ENCODE measurements around the gene LIMS1. TPM values are rescaled to one million over a fixed set of nuclear protein-coding genes. Genes with fewer than 3 reads are reported as not detected.

The LIMS1 gene
- total and polyA plus RNA-seq, 2 of the 13 experiments (the other 11 are each of a cell fraction or from before 2014, with no cell fraction given), result 38.3 to 49.6 TPM

DNA sequence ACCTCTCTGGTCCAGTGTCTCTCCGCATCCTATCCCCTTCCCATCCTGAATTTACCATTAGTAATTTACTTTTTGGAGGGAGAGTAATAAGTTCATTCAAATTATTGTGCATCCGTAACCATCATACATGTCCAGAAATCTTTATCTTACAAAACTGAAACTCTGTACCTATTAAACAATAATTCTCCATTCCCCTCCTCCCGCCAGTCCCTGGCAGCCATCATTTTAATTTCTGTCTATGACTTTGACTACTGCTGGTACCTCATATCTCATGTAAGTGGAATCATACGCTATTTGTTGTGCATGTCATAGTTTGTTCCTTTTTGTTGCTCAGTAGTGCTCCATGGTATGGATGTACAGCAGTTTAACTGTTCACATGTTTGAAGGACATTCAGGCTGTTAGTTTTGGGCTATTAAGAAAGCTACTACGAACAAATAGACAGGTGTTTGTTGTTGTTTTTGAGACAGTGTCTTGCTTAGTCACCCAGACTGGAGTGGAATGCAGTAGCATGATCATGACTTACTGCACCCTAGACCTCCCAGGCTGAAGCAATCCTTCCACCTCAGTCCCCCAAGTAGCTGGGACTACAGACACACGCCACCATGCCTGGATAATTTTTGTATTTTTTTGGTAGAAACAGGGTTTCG is 2.0 kb downstream of the LIMS1 start (continued):
- TF ChIP-seq ZNF775 (CRISPR knock-in tag; IDR thresholded peaks at IDR 0.05; ENCODE audit: borderline replicate concordance) (no peak), PCBP2 (optimal IDR thresholded peaks at IDR 0.05; ENCODE audit: low read depth, low read length, poor library complexity, severe bottlenecking) (no peak), ONECUT2 (CRISPR knock-in tag; IDR thresholded peaks at IDR 0.05) (no peak), MTA1 (CRISPR knock-in tag; IDR thresholded peaks at IDR 0.05; ENCODE audit: borderline replicate concordance) (no peak), ZNF883 (CRISPR knock-in tag; IDR thresholded peaks at IDR 0.05; ENCODE audit: not compliant biosample characterization) (no peak), RARA (CRISPR knock-in tag; IDR thresholded peaks at IDR 0.05) (0 out of 2 replicates have a peak, but pooled peaks have one; percentile 29), CEBPB (IDR thresholded peaks at IDR 0.05; ENCODE audit: borderline replicate concordance, low read depth, low read length) (0 out of 2 replicates have a peak, but pooled peaks have one; percentile 45), HMG20A (CRISPR knock-in tag; IDR thresholded peaks at IDR 0.05; ENCODE audit: borderline replicate concordance) (no peak), ZNF253 (CRISPR knock-in tag; IDR thresholded peaks at IDR 0.05; ENCODE audit: borderline replicate concordance) (no peak)
- TF ChIP-seq, protein P1, sequence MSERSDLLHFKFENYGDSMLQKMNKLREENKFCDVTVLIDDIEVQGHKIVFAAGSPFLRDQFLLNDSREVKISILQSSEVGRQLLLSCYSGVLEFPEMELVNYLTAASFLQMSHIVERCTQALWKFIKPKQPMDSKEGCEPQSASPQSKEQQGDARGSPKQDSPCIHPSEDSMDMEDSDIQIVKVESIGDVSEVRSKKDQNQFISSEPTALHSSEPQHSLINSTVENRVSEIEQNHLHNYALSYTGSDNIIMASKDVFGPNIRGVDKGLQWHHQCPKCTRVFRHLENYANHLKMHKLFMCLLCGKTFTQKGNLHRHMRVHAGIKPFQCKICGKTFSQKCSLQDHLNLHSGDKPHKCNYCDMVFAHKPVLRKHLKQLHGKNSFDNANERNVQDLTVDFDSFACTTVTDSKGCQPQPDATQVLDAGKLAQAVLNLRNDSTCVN (CRISPR knock-in tag; IDR thresholded peaks at IDR 0.05; ENCODE audit: borderline replicate concordance), result no peak
- TF ChIP-seq, protein P2, sequence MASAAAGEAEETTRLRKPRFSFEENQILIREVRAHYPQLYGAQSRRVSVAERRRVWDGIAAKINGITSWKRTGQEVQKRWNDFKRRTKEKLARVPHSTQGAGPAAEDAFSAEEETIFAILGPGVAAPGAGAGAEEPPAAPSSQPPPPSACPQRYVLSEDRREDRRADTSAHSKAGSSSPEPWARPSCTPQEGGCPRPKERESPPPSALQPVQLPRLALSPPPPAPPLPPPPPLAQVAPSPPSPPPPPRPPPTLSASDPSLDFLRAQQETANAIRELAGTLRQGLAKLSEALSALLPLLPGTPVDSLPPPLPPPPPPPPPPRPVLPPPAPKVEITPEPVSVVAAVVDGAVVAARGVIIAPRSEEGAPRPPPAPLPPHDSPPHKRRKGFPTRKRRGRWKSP (CRISPR knock-in tag; IDR thresholded peaks at IDR 0.05), result no peak
- TF ChIP-seq, protein P3, sequence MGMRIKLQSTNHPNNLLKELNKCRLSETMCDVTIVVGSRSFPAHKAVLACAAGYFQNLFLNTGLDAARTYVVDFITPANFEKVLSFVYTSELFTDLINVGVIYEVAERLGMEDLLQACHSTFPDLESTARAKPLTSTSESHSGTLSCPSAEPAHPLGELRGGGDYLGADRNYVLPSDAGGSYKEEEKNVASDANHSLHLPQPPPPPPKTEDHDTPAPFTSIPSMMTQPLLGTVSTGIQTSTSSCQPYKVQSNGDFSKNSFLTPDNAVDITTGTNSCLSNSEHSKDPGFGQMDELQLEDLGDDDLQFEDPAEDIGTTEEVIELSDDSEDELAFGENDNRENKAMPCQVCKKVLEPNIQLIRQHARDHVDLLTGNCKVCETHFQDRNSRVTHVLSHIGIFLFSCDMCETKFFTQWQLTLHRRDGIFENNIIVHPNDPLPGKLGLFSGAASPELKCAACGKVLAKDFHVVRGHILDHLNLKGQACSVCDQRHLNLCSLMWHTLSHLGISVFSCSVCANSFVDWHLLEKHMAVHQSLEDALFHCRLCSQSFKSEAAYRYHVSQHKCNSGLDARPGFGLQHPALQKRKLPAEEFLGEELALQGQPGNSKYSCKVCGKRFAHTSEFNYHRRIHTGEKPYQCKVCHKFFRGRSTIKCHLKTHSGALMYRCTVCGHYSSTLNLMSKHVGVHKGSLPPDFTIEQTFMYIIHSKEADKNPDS (CRISPR knock-in tag; IDR thresholded peaks at IDR 0.05), result no peak
- TF ChIP-seq, protein P4, sequence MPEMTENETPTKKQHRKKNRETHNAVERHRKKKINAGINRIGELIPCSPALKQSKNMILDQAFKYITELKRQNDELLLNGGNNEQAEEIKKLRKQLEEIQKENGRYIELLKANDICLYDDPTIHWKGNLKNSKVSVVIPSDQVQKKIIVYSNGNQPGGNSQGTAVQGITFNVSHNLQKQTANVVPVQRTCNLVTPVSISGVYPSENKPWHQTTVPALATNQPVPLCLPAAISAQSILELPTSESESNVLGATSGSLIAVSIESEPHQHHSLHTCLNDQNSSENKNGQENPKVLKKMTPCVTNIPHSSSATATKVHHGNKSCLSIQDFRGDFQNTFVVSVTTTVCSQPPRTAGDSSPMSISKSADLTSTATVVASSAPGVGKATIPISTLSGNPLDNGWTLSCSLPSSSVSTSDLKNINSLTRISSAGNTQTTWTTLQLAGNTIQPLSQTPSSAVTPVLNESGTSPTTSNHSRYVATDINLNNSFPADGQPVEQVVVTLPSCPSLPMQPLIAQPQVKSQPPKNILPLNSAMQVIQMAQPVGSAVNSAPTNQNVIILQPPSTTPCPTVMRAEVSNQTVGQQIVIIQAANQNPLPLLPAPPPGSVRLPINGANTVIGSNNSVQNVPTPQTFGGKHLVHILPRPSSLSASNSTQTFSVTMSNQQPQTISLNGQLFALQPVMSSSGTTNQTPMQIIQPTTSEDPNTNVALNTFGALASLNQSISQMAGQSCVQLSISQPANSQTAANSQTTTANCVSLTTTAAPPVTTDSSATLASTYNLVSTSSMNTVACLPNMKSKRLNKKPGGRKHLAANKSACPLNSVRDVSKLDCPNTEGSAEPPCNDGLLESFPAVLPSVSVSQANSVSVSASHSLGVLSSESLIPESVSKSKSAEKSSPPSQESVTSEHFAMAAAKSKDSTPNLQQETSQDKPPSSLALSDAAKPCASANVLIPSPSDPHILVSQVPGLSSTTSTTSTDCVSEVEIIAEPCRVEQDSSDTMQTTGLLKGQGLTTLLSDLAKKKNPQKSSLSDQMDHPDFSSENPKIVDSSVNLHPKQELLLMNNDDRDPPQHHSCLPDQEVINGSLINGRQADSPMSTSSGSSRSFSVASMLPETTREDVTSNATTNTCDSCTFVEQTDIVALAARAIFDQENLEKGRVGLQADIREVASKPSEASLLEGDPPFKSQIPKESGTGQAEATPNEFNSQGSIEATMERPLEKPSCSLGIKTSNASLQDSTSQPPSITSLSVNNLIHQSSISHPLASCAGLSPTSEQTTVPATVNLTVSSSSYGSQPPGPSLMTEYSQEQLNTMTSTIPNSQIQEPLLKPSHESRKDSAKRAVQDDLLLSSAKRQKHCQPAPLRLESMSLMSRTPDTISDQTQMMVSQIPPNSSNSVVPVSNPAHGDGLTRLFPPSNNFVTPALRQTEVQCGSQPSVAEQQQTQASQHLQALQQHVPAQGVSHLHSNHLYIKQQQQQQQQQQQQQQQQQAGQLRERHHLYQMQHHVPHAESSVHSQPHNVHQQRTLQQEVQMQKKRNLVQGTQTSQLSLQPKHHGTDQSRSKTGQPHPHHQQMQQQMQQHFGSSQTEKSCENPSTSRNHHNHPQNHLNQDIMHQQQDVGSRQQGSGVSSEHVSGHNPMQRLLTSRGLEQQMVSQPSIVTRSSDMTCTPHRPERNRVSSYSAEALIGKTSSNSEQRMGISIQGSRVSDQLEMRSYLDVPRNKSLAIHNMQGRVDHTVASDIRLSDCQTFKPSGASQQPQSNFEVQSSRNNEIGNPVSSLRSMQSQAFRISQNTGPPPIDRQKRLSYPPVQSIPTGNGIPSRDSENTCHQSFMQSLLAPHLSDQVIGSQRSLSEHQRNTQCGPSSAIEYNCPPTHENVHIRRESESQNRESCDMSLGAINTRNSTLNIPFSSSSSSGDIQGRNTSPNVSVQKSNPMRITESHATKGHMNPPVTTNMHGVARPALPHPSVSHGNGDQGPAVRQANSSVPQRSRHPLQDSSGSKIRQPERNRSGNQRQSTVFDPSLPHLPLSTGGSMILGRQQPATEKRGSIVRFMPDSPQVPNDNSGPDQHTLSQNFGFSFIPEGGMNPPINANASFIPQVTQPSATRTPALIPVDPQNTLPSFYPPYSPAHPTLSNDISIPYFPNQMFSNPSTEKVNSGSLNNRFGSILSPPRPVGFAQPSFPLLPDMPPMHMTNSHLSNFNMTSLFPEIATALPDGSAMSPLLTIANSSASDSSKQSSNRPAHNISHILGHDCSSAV (CRISPR knock-in tag; IDR thresholded peaks at IDR 0.05; ENCODE audit: borderline replicate concordance), result no peak
- TF ChIP-seq, protein P5, sequence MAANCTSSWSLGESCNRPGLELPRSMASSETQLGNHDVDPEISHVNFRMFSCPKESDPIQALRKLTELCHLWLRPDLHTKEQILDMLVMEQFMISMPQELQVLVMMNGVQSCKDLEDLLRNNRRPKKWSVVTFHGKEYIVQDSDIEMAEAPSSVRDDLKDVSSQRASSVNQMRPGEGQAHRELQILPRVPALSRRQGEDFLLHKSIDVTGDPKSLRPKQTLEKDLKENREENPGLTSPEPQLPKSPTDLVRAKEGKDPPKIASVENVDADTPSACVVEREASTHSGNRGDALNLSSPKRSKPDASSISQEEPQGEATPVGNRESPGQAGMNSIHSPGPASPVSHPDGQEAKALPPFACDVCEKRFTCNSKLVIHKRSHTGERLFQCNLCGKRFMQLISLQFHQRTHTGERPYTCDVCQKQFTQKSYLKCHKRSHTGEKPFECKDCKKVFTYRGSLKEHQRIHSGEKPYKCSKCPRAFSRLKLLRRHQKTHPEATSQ (CRISPR knock-in tag; IDR thresholded peaks at IDR 0.05; ENCODE audit: borderline replicate concordance), result no peak
